Activated CD4-positive, alpha-beta T cell treated with anti-CD3 and anti-CD28 coated beads, Interleukin-2, amount 50 U/mL, for 48 hours (primary cell): ENCODE measurements around the gene MBD6.
"Not testable (repeated sequence)": the region's sequence is repeated elsewhere in the genome, so short reads cannot be mapped to it uniquely, and the experiment has no call there.

ENCODE experiments used
- DNase-seq, 2 experiments: peaks; one replicate each; pipeline ENCODE4 v3.0.0-alpha.2; 2020

MBD6 gene

DNA sequence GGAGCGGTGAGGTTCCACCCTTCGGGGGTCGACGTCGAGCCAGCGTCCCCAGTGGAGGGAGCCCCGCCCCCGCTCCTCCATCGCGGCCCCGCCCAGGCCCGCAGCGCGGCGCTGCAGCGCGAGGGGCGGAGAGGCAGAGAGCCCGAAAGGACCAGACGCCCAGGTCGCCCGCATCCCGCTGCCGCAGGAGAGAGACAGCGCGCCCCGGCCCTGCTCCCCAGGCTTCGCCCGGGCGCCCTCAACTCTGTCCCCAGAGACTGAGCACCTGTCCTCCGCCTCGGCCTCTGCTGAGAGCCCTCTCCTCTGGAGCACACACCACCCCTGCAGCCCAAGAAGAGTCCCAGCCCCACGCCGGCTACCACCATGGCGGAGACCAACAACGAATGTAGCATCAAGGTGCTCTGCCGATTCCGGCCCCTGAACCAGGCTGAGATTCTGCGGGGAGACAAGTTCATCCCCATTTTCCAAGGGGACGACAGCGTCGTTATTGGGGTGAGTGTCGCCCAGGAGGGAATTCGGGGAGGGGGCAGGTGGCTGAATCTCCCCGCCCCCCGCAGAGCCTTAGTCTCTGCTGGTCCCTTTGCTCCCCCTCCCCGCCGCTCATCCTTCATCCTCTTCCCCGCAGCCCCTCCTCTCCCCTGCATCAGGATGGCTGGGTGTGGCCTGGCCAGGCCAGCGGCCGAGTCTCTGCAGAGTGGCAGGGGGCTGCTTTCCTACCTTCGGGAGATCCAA lies 27.5 kb downstream of the MBD6 start, which contains the start of gene KIF5A:
TSS of gene KIF5A (plus strand) at position 136 of the 732 bp plus-strand sequence. CDS start at position 364, 228 bp downstream.
- DNase-seq: peak; percentile 65 to 68

DNA sequence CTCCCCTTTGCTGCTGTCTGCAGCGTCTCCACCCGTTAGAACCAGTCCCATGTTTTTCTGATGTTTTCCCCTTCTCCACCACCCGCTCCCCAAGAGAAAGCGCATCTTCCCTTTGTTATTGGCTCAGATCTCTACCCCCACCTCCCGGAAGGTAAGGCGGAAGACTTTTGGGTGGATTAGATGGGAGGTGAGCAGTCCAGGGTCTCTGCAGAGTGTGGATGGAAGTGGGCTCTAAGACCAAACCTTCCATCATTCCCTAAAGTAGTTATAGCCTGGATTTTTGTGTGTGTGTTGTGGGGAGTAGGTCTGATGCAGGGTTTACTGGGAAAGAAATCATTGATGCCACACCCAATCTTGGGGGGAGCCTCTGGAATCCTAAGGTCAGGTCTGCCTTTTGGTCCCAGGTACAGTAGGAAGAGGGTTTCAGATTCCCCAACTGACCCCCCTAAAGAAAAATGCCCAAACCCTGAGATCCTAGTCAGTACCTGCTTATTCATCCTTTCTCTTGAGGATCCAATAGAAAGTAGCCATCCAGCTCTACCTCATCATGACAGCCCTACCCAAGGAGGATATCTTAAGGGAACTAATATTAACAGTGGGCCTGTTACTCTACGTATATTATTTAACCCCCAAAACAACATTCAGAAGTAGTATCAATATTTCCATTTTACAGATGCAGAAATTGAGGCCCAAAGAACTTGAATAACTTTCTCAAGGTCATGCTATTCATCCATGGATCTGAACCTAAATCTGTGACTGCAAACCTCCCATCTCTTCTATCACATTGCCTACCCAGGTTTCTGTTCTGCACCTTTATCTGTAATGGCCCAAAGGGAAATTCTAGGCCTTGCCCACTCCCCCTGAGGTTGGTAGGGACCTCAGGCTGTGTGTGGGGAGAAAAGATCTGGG lies 28.3 kb downstream of the MBD6 start:
- no peak for DNase-seq

DNA sequence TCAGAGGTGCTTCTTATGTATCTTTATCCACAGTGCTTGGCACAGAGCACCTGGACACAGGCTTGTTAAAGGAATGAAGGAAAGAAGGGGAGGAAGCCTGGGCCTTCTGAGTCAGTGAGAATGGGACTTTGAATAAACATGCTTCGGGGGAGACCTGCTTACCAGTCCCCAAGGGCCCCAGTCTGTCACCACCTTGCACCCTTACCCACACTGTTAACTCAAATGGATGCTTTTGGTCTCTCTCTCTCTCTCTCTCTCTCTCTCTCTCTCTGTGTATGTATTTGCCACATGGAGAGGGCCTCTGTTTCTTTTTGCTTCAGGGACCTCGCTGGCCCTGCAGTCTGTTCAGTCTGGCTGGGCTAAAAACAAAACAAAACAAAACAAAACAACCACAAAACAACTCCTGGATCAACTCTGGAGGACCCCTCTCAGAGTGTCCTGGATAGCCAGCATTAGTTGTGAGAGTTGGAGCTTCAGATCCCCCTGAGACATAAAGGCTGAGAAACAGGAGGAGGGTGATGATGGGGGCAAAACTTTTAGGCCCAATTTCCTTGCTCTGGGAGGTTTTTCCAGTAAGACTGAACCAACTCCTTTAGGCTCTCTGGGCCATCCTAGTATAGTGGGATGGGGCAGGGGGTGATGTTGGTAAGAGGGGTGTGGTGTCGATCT lies 29.1 kb downstream of the MBD6 start:
- DNase-seq: no peak

DNA sequence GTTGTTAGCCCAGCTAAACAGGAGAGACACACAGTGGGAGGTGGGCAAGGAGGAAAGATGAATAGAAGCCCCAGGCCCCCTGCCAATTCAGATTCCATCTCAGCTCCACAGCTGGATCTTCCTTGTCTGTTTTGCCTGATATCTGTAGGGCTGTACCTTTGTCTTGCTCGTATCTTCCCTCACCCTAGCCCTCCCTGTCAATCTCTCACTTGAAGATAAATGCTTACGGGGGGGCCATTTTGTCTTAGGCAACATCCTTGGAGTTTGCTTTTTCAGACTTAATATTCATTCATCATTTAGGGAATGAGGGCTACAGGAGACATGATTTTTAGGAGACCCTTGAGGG lies 29.7 kb downstream of the MBD6 start:
- no peak for DNase-seq

DNA sequence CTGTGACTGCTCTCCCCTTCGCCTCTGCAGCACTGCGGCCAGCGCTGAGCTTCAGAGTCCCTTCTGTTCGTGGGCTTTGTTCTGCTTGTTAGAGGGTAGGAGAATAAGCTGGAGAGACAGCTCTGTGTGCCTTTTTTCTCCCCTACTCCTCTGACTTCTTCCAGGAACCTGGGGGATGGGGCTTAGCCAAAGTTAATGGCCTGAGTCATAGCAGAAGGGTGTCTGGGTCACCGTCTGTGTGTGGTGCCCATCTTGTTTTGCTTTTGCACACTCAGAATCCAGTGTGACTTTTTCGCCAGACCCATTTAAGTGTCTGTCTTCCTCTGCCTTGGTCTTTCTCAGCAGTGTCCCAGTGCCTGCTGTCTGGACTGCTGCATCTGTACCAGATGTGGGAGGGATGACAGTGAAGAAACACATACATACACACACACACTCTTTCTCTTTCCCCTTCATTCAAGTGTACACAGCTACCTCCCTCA lies 30.2 kb downstream of the MBD6 start:
- no peak for DNase-seq

DNA sequence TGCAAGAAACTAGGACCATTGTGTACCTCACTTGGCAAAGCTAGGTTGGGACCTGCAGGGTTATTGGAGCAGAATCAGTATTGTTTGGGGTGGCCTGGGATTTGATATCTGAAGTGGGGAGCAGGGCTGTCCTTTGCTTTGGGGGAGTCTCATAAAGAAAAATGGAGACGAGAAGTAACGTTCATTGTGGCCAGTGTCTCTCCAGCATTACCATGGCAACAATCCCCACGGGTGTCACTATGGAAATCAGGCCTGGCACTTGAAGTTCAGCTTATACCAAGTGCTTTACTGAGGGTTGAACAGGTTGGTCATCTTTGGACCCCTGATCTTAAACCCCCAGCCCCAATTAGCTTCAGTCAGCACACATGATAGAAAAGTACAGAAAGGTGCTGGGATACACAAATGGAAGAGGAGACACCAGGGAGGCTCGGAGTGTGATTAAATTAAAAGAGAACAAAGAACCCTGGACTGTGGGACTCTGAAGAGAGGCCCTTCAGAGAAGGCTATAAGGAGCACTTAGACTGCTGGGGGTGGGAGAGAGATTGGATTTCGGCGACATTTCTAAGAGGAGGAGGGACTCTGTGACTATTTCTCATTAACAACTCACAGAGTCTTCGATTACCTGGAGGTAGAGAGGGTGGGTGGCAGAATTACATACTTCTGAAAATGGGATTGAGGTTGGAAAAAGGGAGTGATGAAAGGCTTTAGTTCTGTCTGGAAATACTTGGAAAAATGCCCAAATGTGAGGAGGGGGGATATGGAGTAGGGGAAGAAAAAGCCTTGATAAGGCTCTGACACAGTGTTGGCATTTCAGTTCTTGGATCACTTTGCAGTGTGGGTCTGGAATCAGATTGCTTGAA lies 30.9 kb downstream of the MBD6 start:
- no peak for DNase-seq

DNA sequence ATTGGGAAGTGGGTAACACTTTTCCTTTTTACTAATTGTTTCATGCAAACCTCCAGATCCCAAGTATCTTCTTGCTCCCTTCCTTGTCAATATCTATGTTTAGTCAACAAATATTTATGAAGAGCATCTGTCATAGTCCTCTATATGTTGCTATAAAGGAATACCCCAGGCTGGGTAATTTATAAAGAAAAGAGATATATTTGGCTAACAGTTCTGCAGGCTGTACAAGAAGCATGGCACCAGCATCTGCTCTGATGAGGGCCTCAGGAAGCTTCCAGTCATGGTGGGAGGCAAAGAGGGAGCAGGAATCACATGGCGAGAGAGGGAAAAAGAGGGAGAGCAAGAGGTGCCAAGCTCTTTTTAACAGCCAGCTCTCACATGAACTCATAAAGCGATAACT lies 31.8 kb downstream of the MBD6 start:
- DNase-seq: no peak

DNA sequence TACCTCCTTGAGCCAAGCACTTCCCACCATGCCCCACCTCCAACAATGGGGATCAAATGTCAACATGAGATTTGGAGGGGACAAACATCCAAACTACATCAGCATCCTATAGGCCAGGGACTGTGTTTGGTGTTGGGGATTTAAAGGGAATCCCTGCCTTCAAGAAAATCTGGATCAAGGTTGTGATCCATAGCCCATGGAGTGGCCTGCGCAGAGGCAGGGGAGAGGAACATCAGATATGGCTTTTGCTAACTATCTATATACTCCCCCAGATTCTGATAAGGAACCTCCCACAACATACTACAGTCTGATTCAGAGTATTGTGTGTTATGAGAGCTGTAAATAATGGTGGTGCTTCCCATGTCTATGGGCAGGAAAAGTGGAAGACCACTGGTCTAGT lies 32.3 kb downstream of the MBD6 start:
- no peak for DNase-seq

DNA sequence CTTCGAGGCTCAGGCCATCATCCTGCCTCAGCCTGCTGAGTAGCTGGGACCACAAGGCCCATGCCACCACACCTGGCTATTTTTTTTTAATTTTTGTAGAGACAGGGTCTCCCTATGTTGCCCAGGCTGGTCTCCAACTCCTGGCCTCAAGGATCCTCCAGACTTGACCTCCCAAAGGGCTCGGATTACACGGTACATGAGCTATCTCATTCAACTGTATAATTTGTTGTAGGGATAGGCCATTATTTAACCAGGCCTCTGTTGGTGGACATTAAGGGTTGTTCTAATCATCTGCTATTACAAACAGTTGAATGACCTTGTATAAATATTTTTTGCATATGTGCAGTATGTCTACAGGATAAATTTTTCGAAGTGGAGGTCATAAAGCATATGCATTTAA lies 36.2 kb downstream of the MBD6 start:
- DNase-seq: no peak

DNA sequence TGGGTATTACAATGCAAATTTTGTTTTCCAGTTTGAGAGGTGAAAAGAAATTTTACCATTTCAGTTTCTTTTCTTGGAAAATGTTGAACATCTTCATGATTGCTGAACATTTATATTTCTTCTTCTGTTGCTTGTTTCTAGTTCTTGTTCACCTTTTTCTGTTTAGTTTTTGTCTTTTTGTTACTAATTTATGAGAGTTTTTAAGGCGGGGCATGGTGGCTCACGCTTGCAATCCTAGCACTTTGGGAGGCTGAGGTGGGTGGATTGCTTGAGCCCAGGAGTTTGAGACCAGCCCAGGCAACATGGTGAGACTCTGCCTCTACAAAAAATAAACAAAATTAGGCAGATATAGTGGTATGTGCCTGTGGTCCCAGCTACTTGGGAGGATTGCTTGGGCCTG lies 37.9 kb downstream of the MBD6 start:
- no peak for DNase-seq

DNA sequence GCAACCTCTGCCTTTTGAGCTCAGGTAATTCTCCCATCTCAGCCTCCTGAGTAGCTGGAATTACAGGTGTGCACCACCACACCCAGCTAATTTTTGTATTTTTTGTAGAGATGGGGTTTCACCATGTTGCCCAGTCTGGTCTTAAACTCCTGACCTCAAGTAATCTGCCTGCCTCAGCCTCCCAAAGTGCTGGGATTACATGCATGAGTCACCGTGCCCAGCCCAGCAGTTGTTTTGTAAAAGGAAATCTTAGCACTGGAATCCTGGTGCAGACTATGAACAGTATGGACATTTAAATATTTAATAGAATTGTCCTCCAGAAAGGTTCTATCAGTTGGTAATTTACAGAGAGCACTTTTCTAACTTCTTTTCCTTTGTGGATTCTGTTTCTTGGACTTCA lies 38.5 kb downstream of the MBD6 start:
- not testable (repeated sequence) for DNase-seq

DNA sequence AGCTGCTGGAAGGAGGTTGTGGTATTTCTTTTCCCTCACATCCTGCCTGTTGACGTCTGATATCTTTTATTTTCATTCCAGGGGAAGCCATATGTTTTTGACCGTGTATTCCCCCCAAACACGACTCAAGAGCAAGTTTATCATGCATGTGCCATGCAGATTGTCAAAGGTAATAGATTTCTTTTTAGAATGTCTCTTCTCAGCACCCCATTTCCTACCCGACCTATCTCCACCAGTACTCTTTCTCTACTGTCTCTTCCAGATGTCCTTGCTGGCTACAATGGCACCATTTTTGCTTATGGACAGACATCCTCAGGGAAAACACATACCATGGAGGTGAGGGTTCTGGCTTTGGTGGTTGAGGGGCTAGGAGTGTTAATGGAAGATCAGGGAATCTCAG lies 40.7 kb downstream of the MBD6 start:
- no peak for DNase-seq

DNA sequence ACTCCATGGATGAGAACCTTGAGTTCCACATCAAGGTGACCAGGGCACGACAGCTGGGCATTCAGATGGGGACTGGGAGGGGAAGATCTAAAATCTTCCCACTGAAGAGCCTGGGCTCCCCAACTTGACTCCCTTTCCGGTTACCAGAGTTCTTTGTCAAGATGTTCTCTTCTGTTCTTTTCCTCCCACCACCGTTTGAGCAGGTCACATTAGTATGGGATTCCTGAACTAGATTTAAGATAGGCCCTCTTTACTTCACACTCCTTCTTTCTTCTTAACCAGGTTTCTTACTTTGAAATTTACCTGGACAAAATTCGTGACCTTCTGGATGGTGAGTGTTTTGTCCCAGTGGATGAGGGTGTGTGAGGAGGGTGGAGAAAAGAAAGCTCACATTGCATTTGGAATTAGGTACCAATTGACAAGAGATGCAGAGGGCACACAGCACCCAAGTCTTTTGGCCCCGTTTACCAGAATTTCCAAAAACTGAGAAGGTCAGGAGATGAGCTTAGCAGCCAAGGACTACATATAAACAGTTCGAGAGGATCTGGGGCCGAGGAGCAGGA lies 41.6 kb downstream of the MBD6 start:
- DNase-seq: no peak

DNA sequence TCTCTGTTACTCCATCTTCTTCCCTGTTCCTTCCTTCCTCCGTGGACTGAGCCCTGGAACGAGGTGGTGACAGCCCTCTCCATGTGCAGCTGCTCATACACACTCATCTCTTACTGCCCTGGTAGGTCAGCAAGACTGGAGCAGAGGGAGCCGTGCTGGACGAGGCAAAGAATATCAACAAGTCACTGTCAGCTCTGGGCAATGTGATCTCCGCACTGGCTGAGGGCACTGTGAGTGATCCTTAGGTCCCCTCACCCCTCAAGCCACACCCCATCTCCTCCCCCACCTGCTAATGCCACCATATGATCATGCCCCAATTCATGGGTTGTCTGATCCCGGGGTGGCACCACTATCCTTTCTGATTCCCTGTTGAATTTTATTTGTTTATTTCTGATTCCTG lies 46.2 kb downstream of the MBD6 start:
- DNase-seq: no peak

DNA sequence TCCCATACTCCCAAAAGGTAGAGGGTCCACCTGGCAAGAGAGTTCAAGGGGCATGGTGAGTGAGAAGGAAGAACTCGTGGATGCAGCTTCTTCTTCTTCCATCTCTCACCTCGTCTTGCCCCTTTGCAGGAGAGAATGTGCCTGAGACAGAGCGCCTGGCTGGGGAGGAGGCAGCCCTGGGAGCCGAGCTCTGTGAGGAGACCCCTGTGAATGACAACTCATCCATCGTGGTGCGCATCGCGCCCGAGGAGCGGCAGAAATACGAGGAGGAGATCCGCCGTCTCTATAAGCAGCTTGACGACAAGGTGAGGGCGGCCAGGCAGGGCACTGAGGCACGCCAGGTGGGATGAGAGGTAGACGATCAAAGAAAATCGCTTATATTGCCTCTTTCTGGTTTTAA lies 47.2 kb downstream of the MBD6 start:
- DNase-seq: no peak

DNA sequence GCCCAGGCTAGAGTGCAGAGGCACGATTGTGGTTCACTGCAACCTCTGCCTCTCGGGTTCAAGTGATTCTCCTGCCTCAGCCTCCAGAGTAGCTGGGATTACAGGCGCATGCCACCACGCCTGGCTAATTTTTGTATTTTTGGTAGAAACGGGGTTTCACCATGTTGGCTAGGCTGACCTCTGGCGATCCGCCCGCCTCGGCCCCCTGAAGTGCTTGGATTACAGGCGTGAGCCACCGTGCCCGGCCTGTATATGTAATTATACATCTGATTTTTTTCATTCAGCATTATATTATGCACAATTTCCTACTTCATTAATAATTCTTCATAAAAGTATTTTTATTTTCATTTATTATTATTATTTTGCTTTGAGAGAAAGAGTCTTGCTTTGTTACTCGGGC lies 47.8 kb downstream of the MBD6 start:
- not testable (repeated sequence) for DNase-seq

DNA sequence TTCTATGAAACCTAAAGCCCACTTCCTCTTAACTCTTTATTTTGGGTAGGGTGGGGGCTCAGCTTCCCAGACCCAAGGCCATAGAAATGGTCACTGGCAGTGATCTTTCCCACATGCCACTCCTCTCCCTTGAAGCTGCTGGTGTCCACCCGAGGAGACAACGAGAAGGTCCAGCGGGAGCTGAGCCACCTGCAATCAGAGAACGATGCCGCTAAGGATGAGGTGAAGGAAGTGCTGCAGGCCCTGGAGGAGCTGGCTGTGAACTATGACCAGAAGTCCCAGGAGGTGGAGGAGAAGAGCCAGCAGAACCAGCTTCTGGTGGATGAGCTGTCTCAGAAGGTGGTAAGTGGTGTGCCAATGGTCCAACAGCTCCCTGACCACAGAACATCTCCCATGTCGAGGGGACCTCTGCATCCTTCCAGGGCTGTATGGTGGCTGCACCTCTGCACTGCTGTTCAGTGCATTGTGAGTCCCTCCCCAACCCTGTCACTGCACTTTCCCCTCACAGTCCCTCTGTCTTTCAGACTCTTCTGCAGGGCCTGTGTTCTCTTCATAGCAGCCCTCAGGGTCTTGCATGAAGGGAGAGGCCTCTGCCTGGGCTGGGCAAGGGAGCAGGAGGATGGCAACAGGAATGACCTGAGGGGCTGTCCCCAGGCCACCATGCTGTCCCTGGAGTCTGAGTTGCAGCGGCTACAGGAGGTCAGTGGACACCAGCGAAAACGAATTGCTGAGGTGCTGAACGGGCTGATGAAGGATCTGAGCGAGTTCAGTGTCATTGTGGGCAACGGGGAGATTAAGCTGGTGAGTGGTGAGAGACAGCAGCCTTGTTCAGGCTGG lies 49.5 kb downstream of the MBD6 start:
- DNase-seq: no peak

DNA sequence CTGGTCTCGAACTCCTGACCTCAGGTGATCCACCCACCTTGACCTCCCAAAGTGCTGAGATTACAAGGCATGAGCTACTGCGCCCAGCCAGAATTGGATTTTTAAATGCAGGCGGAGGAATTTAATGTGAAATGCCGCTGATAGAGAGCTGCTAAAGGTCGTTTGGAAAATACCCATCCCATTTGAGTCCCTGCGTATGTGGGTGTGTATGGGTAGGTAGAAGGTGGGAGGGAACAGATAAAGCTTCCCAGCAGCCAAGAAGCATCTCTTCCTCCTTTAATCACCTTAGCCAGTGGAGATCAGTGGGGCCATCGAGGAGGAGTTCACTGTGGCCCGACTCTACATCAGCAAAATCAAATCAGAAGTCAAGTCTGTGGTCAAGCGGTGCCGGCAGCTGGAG lies 52.2 kb downstream of the MBD6 start:
- no peak for DNase-seq

DNA sequence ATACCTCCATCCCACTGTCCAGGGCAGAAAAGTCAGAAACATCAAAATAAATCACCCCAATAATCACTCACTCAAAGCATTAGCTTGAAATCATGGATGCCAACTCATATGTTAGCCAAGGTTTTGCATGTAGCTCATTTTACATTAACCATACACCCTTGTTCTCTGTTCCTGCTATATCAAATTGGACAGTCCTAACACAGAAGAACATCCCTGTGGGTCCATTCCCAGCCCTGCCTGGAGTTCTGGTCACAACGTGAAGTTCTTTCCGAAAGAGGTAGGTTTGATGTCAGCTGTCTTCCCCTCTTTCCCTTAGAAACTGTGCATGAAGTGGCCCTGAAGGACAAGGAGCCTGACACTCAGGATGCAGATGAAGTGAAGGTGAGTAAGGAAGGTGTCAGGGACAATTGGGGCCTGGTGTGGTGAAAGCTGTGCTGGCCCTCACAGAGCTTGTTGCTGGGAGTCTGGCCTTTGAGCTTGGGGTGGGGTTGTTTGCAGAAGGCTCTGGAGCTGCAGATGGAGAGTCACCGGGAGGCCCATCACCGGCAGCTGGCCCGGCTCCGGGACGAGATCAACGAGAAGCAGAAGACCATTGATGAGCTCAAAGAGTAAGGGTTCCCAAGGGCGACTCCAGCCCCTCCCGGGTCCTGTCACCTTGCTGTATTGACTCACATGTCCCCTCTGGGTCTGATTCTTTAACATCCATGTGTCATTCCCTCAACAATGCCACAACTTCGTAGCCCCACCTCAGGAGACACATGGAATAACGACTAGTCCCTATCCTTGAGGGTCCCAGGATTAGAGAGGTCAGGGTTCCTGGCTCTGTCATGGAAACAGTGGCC lies 53.4 kb downstream of the MBD6 start:
- no peak for DNase-seq

DNA sequence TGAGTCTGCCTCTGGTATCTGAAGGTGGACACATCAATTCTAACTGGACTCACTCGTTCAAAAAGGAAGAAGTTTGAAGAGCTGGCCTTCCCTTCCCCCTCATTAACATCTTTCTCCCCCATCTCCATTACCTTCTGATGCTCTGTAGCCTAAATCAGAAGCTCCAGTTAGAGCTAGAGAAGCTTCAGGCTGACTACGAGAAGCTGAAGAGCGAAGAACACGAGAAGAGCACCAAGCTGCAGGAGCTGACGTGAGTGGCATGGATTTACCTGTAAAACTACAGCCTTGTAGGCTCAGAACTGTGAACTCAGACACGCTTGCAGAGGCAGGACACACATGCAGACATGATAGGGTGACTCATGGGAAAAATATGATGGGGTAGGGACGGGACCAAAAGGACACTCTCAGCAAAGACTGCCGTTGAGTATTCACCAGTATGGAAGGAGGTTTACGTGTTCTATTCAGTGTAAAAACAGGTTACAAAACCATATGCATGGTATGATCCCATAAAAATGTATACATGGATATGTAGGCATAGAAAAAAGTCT lies 54.1 kb downstream of the MBD6 start:
- no peak for DNase-seq
